NCI-H82 (cell line): Measurements from ENCODE around the gene GPC6.

Source experiments
- DNase-seq: peaks from one replicate; lab custom pipeline; 2025; lab: John Stamatoyannopoulos, UW

The GPC6 gene

GRCh38 chr13:93674337-93674755 lies 447.7 kb downstream of the GPC6 start:
- DNase-seq, result no peak

GRCh38 chr13:93680329-93680728 lies 453.7 kb downstream of the GPC6 start:
- peak; percentile 57 for DNase-seq

GRCh38 chr13:93685900-93686299 lies 459.3 kb downstream of the GPC6 start:
- DNase-seq, result peak; percentile 61

- peak; percentile 69 for DNase-seq
These were observed 459.8 kb downstream of the GPC6 start for GRCh38 chr13:93686399-93686798.

- peak; percentile 32 for DNase-seq
These were observed 460.7 kb downstream of the GPC6 start for GRCh38 chr13:93687261-93687660.

- peak; percentile 82 for DNase-seq
These were observed 462.7 kb downstream of the GPC6 start for GRCh38 chr13:93689333-93689732.

- no peak for DNase-seq
These were observed 463.5 kb downstream of the GPC6 start for GRCh38 chr13:93690139-93690538.

- DNase-seq, result no peak
These were observed 471.5 kb downstream of the GPC6 start for GRCh38 chr13:93698016-93698613.

- DNase-seq, result no peak
These were observed 473.5 kb downstream of the GPC6 start for GRCh38 chr13:93700115-93700514.

GRCh38 chr13:93708308-93709075 lies 481.9 kb downstream of the GPC6 start:
- no peak for DNase-seq

GRCh38 chr13:93709506-93710244 lies 483.1 kb downstream of the GPC6 start:
- DNase-seq, result no peak

GRCh38 chr13:93714171-93714570 lies 487.6 kb downstream of the GPC6 start:
- DNase-seq, result no peak

- no peak for DNase-seq
These were observed 489.3 kb downstream of the GPC6 start for GRCh38 chr13:93715866-93716265.

GRCh38 chr13:93716623-93717022 lies 490.0 kb downstream of the GPC6 start:
- DNase-seq, result no peak

- peak; percentile 67 for DNase-seq
These were observed 494.9 kb downstream of the GPC6 start for GRCh38 chr13:93721483-93721882.

GRCh38 chr13:93723316-93723715 lies 496.7 kb downstream of the GPC6 start:
- DNase-seq, result no peak

- no peak for DNase-seq
These were observed 497.6 kb downstream of the GPC6 start for GRCh38 chr13:93724187-93724586.

GRCh38 chr13:93726173-93726957 lies 499.8 kb downstream of the GPC6 start:
- no peak for DNase-seq

GRCh38 chr13:93727211-93728141 lies 500.9 kb downstream of the GPC6 start:
- DNase-seq, result no peak

- DNase-seq, result no peak
These were observed 502.8 kb downstream of the GPC6 start for GRCh38 chr13:93729383-93729782.

GRCh38 chr13:93730780-93731179 lies 504.2 kb downstream of the GPC6 start:
- no peak for DNase-seq
